NCI-H69 (cell line): ENCODE results near the gene AUTS2.

Experiments used
- DNase-seq: peaks from one replicate; lab custom pipeline; 2025; lab: John Stamatoyannopoulos, UW

The AUTS2 gene

DNA sequence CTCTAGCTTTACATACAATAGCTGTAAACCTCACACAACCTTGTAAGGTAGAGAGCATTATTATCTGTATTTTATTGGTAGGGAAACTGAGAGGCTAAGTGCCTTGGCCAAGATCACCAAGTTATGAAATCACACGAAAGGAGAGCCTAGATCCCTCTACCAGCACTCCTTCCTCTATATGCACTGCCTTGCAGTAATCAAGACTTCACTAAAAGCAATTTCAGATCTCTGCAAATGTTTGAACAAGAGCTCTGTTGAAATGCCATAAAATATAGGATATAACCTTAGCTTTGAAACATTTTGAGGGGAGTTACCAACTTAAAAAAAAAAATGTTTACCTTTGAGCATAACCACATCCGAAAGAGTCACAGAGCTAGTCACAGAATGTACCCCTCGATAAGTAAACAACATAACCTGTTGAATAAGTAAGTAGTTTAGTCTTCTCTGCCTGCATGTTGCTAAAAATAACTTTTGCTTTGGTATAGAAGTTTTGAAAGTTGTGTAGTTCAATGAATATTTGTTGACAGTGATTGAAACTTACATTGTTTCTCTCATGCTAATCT, 709.4 kb downstream of the AUTS2 start:
- DNase-seq, result no peak

DNA sequence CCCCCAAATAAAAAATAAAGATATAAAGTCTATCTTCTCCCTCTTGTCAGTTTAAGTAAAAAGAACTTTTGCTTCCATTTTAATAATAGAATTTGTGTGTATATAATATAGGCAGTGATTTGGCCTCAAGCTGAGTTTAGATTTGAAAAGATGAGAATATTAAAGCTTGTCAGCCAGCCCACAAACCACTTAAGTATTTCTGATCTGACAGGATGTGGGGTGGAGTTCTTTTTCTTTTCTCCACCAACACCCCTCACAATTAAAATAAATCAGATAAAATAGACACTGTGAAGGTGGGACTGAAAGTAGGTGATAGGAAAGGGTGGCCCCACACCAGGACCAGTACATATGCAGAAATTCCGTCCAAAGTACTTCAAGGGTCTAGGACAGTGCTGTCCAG, 714.1 kb downstream of the AUTS2 start:
- DNase-seq, result no peak

DNA sequence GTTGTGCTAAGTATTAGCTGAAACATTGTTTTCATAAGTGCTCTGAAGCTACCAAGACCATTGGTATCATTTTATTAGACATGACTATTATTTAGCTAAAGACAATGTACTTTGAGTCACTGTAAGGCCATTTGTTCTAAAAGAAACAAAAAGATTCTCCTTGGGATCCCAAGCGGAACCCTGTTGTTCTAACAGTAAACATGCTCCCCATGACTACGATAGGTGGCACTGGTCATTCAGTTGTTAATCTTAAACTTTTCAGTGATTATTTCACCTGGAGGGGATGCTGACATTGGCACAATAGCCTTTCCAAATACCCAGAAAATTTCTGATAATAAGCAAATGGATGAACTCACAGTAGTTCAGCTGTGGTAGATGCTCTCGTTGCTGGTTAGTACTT, 715.0 kb downstream of the AUTS2 start:
- no peak for DNase-seq

DNA sequence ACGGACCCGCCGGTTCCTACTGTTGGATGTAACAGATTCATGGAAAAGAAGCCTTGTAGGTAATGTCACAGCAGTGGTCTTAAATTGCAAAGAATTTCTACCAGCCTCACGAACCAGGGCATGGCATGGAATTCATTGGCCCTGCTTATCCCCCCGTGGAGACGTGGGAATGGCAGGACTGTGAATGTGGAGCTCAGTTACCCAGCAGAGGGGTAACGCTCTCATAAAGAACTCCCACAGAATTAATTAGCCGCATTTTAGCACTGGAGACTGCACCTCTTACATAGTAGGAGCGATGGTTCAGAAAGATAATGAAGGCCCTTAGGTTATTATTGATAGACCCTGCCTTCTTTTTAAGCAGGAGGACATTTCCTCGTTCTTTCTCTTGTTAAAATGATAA, 715.4 kb downstream of the AUTS2 start:
- DNase-seq, result no peak

DNA sequence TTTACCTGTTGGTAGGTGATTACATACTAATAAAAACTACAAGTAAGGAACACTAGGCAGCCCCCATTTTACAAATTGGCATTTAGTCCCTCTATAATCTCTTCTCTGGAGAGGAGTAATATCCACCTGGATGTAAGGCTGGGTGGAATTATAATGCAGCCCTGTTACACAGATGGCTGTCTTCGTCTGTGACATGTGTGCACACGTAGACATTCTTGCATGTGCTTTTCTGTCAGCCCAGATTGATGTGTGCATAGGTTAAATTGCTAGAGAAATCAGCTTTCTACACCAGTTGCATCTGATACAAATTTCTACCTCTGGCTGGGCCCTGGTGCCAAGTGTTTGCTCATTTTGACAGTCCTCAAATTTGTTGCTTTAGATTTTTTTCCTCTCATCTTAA, 715.9 kb downstream of the AUTS2 start:
- no peak for DNase-seq

DNA sequence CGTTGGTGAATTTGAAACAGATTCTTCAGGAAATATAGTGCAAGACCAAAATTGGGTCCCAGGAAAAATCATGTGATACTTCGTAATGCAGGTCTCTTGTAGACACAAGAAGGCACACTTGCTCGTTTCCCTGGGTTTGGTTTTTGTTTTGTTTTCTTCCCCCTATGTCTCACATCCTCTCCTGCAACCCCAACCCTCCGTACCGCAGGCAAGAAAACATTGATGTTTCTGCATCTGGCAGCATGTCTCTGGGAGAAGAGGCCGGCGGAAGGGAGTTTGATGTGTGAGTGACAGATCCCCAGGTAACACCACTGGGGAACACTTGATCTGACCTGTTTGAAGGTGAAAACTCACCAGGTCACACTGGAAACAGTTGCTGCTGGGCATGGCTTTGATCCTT, 718.5 kb downstream of the AUTS2 start:
- DNase-seq, result no peak

DNA sequence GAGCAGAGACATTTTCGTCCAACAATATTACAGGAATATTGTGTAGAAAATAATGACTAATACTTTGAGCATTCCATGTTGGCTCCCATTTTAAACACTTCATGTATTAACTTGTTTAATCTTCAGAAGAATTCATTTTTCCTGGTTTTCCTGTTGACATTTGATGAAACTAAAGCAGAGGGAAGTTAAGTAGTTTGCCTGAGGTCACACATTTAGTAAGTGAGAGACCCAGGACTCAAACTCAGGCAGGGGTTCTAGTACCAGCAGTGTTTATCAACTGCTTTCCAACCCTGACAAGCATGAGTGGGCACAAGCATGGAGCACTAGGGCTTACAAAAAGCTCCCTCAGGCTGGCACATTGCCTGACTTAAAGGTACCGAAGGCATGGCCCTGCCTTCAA, 719.1 kb downstream of the AUTS2 start:
- DNase-seq, result no peak

DNA sequence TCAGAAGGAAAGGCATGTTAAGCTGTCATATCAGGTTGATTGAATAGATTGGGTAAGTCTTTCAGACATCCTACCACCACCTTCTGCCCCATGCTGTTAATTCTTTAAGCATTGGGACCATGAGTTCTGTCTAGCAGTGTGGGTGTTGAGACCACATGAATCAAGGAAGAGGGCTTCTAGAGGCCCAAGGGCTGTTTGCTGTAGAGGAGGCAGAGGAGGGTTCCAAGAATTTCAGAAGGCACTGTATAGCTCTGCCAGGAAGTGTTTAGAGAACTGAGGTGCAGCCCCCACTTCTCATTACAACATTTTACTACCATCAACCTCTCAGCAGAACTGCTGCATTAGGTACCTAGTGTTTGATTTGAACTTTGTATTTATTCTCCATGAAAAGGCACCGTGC, 720.2 kb downstream of the AUTS2 start:
- DNase-seq, result no peak

DNA sequence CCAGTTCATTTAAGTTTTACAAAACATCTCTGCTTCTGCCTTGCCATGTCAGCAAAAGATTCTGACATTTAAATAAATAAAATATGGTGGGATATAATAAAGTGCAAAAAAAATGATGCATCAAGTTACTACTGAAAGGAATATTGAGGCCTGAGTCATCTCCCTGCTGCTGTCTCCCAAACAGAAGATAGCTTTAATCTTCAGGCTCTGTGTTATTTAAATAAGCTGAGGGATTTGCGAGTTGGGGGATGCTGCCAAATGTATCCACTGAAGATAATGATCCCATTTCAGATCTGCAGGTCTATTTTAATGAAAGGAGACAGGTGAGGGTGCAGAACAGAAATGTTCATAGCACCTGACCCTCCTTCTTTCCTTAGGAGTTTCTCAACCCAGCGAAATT, 720.8 kb downstream of the AUTS2 start:
- peak; percentile 39 for DNase-seq

DNA sequence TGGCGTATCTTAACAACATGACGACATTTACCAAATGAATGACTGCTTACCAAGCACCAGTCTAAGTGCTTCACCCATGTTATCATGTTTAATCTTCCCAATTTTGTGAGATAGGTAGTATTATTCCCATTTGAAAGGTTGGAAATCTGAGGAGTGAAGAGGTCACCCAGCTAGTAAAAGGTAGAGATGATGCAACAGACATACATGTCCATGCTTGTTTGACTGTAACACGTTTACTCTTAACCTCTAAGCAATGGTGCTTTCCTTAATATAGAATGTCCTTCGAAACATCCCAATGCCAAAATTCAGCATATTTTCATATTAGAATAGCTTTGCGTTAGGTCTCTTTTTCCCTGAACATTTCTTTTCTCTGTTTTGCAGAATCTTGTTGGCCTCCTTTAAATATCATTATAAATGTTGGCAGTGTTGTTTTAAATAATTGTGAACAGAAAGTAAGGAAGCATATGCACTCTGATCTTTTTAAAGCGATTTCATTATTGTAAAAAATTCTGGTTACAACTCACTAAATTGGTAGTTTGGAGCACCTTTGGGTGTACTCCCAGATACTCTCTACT, 722.8 kb downstream of the AUTS2 start:
- peak; percentile 38 for DNase-seq

DNA sequence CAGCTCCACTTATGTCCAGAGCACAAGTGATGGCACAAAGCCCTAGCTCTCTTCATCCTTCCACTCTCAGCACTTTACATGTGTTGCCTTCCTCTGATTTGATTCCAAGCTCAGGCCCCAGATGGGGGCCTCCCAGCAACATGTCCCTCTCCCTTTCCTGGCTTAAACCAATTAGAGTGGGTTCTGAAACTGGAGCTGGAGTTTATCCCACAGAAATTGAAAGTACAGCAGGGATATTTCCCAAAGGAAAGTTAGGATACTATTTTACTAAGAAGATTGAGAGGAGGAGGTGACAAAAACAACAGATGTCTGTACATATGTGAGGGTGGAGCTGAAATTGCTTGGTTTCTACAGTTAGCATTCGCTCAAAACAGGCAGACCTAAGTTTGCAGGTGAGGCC, 724.6 kb downstream of the AUTS2 start:
- DNase-seq, result peak; percentile 64

DNA sequence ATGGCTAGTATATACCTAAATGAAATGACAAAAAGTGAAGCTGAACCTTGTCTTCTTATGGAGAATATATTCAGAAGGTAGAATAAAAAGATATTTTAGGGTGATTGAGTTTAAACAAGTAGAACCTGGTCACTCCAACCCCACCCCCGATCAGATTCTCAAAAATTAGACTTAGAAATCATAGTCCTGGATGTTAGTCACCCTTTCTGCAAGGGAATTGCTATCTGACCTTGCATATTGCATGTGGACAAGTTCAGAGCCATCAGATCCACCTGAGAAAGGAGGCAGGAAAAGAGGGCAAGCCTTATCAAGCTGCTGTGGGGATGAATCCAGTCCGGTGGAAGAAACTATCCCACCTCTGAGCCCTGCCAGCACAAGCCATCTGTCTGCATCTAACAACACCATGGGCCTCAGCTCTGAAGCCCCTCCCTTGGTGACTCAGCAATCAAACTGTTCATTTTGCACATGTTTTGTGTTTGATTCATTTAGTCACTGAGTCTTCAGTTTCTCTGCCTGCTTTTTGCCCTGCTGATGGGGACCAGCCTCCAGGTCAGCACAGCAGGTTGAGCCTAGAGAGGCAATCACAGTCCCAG, 727.3 kb downstream of the AUTS2 start:
- DNase-seq, result peak; percentile 88

DNA sequence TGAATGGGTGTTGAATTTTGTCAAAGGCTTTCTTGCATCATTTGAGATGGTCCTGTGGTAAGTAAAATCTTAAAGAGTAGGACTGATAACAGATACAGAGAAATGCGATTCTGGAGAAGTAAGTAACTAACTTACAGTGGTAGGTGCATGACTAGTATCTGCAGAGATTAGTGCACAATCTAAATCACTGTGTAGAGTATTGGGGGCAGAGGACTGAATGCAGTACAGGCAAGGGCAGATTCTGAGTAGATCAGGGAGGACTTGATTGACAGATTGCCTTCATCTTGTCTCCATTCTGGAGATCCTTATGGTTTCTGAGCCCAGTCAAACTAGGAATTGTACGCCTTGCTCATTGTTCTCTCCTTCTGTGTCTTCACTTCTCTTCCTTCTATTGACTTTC, 736.0 kb downstream of the AUTS2 start:
- DNase-seq, result no peak

DNA sequence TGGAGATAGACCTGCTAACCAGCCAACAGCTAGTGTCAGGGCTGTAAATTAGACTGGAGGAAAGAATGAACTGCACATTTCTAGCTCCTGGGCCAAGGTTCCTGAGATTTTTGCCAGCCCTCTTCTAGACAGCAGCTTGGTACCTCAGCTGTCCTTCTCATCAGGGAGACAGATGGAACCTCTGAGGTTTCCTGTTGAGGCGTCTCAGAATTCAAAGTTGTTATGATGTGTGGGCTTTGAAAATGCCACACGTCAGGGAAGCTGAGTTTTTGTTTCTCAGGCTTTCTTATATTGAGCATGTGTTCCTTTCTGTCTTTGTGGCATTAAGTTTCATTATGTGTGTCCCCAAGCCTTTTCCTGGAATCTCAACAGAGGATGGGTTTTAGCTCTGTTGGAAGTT, 736.6 kb downstream of the AUTS2 start:
- no peak for DNase-seq

DNA sequence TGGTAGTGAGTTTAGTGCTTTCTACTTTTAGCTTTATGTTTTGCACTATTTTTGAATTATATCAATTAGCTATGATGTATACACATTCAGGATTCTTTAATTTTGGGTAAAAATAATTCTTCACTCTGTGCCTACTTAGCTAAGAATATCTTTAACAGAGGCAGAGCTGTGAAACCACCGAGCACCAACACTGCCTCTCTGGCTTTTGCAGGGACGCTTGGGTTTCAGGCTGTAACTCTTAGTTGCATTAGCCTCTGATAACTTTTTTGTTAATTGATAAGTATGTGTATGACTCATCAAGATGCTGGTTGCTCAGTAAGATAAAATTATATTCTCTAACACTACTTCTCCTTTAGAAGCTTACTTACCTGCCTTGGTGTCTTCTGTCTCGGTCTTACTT, 738.3 kb downstream of the AUTS2 start:
- no peak for DNase-seq

DNA sequence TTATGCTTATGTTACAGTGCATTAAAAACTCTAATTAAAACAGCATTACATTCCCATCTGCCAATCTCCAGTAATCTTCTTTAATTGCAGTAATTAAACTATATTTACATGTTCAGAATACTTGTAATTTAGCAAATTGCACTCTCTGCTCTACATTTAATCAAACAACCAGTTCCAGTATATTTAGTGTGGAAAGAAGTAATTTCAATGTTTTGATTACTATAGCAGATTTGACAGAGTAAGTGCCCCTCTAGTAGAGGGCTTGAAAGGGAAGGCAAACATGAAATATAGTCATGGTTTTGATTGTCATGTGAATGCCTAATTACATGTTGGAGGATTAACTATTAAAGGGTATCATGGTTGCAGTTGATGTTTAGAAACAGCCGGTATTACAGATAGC, 739.7 kb downstream of the AUTS2 start:
- DNase-seq, result peak; percentile 98

DNA sequence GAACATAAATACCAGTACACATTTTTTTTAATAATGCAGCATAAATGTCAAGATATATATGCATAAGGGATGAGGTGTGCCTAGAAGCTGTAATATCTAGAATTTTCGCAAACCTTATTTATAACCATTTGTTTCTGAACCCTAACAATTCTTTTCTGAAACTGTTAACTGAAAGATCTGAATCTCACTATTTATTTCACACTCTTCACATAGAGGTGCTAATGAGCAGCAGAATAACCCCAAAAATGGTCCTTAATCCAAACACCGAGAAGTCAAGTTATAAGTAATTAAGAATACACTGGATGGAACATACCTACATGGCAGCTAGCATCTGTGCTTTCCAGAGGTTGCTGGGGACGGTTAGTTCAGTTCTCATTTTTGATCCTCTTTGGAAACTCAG, 742.0 kb downstream of the AUTS2 start:
- DNase-seq, result no peak

DNA sequence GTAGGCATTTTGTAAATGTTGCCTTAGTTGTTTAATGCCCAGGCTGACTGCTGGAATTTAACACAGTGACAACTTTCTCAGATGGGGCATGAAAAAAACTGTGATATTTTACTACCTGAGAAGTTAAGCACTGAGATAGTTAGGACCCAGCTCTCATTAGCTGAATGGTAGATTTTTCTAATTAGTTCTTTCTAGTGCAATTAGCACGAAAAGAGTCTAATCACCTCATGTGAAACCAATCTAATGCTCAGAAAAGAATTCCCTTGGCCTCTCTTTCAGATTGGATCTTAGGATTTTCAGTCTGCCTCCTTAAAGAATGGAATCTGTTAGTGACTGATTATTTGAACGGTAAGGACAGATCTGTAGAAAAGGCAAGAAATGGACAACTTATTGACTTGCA, 743.2 kb downstream of the AUTS2 start:
- no peak for DNase-seq

DNA sequence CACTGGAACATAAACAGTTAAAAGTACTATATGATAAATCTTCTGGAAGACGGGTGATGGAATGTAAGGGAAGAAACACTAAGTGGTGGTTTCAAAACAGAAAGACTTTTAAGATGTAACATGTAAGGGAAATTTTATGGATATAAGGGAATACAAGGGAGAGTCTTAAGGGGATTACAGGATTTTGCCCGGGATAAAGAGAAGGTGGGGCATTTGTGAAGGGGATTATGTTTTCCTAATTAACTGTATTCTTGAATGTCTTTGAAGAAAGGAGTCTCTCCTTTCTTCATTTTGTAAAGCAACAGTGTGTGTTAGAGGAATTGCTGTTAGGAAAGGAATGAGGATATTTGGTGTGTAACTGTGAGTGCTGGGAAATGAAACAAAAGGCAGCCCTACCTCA, 745.2 kb downstream of the AUTS2 start:
- no peak for DNase-seq

DNA sequence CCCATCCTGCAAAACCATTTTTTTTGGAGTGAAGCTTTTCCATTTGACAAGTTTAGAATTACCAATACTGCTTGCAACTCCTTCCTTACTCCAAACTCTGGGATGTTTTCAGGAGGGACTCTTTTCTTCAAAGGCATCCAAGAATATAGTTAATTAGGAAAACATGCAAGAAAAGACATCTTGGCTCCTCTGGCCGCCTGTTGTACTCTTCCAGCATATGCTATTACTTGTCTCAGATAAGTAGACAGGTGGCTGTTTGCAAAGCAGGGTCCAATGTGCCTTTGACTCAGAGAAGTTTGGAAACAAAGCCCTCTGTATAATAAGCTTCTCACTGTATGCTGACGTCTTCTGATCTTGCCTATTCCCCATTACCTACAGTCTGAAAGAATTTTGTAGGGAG, 746.5 kb downstream of the AUTS2 start:
- DNase-seq, result no peak

DNA sequence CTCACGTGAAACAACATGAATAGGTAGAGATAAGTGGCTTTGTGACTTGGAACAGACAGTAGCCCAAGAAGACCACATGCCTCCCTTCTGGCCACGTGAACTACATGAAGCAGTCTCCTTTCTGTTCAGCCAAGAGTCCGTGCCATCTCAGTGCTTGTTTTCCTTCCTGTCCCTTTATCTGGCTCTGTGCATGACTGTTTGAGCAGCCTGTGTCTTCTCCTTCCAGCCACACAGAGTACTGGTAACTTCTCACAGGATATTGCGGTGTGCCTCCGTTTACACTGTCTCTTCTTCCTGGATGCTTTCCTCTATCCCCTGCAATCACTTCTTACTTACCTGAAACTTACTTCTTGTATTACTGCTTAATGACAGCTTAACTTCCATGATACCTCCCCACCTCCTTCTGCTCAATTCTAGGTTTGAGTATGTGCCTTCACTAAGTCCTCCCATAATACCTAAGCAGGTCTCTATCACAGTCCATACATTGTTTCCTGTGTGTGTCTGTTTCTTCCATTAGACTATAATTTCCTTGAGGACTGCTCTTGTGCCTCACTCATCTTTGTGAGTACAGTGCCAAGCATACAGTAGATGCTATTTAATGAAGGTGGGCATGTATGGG, 748.7 kb downstream of the AUTS2 start:
- no peak for DNase-seq

DNA sequence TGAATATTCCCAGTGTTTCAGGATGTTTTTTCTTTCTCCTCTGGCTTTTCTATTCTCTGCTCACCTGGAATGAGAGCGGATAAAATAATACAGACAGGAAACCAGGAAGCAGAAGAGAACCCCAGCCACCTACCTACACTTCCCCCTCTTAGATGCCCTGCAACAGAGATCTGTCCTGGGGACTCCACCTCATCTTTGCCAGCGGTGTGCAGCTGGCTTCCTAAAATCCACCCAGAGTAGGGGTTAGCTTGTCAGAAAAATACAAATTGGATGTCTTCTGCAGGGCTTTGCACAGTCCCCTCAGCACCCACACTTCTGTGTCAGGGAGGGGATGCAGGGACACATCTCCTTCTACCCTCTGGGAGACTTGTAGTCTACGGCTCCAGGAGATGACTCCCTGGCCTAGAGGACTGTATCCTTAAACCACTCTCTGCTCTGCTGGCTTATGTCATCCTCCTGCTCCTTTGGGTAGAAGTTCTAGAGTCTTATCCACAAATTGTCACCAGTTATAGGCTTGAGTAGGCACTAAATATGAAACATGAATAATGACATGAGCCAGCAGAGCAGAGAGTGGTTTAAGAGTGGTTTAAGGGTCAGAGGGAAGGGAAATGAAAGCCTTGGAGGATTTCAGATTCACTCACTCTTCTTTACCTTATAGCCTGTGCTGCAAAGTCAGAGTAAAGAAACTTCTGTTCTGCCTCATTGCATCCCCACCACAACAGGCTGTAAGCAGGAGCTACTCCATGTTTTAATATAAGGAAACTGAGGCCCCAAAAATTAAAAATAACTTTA, 749.4 kb downstream of the AUTS2 start:
- DNase-seq, result no peak

DNA sequence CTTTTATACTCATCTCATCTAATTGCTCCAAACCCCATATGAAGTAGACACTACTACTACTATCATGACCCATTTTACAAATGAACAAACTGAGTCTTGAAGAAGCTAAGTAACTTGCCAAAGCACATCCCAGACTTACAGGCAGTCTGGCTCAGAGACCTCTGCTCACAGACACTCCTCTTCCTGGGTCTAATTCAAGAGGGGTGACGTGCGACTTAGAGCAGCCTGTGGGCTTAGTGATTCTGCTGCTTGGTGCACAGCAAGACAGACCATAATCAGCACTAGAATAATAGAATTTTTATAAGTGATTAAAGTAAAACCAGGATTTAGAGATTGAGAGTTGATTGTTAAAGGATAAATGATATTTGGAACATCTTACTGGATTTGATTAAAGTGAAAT, 750.8 kb downstream of the AUTS2 start:
- DNase-seq, result no peak
